ENCODE measurements around the gene APOLD1.

The APOLD1 gene

GRCh38 chr12:12836571-12836970, 51.1 kb downstream of the APOLD1 start:
- Histone ChIP-seq H3K27me3 (ENCODE audit: insufficient read depth, poor library complexity, severe bottlenecking) (no peaks in the 10 kb centered on the region), H3K27ac (replicated peaks) (no peak overlapping the region), H3K4me3 (replicated peaks; ENCODE audit: insufficient read depth, low read length) (no peak overlapping the region)
- no peak for DNase-seq (ENCODE audit: low read depth in 1 of 2, low spot score in 1 of 2)
- TF ChIP-seq GABPA (IDR thresholded peaks at IDR 0.05; ENCODE audit: low read depth) (no peak), CTCF (IDR thresholded peaks at IDR 0.05; ENCODE audit: insufficient read depth, low read length) (no peak), POLR2AphosphoS5 (IDR thresholded peaks at IDR 0.05; ENCODE audit: low read depth) (no peak), SPI1 (IDR thresholded peaks at IDR 0.05; ENCODE audit: borderline replicate concordance, low read depth) (no peak), REST (IDR thresholded peaks at IDR 0.05; ENCODE audit: insufficient replicate concordance, low read depth) (no peak)

GRCh38 chr12:12837025-12837812, 51.8 kb downstream of the APOLD1 start:
- no peak overlapping the region for H3K4me3 ChIP-seq (replicated peaks; ENCODE audit: insufficient read depth, low read length)
- no peak overlapping the region for H3K27ac ChIP-seq (replicated peaks)
- peak in 1 of 2 experiments; percentile 5 for DNase-seq (ENCODE audit: low read depth in 1 of 2, low spot score in 1 of 2)
- TF ChIP-seq REST (IDR thresholded peaks at IDR 0.05; ENCODE audit: insufficient replicate concordance, low read depth) (no peak), CTCF (IDR thresholded peaks at IDR 0.05; ENCODE audit: insufficient read depth, low read length) (peak; percentile 29)
- H3K27me3 ChIP-seq (ENCODE audit: insufficient read depth, poor library complexity, severe bottlenecking): no peaks in the 10 kb centered on the region

GRCh38 chr12:12837813-12838153, 52.3 kb downstream of the APOLD1 start:
- H3K27ac ChIP-seq (replicated peaks): no peak overlapping the region
- no peak overlapping the region for H3K4me3 ChIP-seq (replicated peaks; ENCODE audit: insufficient read depth, low read length)
- TF ChIP-seq SPI1 (IDR thresholded peaks at IDR 0.05; ENCODE audit: borderline replicate concordance, low read depth) (no peak), GABPA (IDR thresholded peaks at IDR 0.05; ENCODE audit: low read depth) (no peak), POLR2AphosphoS5 (IDR thresholded peaks at IDR 0.05; ENCODE audit: low read depth) (no peak), REST (IDR thresholded peaks at IDR 0.05; ENCODE audit: insufficient replicate concordance, low read depth) (no peak), CTCF (IDR thresholded peaks at IDR 0.05; ENCODE audit: insufficient read depth, low read length) (no peak)
- no peaks in the 10 kb centered on the region for H3K27me3 ChIP-seq (ENCODE audit: insufficient read depth, poor library complexity, severe bottlenecking)
- no peak for DNase-seq (ENCODE audit: low read depth in 1 of 2, low spot score in 1 of 2)

Measured in HL-60 (cell line).